A549 (cell line): ENCODE results near the gene SLIT3. TPM values are rescaled to one million over a fixed set of nuclear protein-coding genes. Genes with fewer than 3 reads are reported as not detected.

Source experiments
- ATAC-seq, 2 experiments: fragments of 200-7000 bp in 1 of 2; fragments of >200 bp in 1 of 2; cut with Nextera tagmentation in 1 of 2; cut with Tn5 transposase in 1 of 2; 3 replicates each; pipeline versions ENCODE4 v1.8.0 to v1.9.1; 2018 to 2020; ENCODE audit warnings: mild to moderate bottlenecking in 1 of 2, moderate library complexity in 1 of 2
- CTCF ChIA-PET: fragments of 300-600 bp; sonication (Branson Sonifier 250); formaldehyde crosslinking; extraction: SDS; loops from one replicate; lab custom pipeline; 2021; ENCODE audit warnings: antibody characterized with exemption, inconsistent platforms; lab: Yijun Ruan, JAX
- POLR2A ChIA-PET: fragments of 350-600 bp; formaldehyde crosslinking; extraction: SDS; loops from one replicate; lab custom pipeline; 2021; ENCODE audit warnings: antibody characterized with exemption, inconsistent platforms; lab: Yijun Ruan, JAX
- DNase-seq, 2 experiments: peaks; one replicate each; pipeline versions ENCODE4 v3.0.0 to v3.0.0-alpha.2; 2011 to 2016; ENCODE audit warnings: low read depth in 1 of 2, low spot score in 1 of 2
- FAIRE-seq: peaks from 2 replicates; lab custom pipeline; 2011; peaks lifted over from hg19 to GRCh38; lab: Jason Lieb, UNC
- H3K27ac ChIP-seq, 2 experiments: fragments of >200 bp; sonication (Bioruptor Twin); formaldehyde crosslinking; 3 replicates each; pipeline ENCODE4 v1.5.1; 2016 to 2017
- H3K4me1 ChIP-seq: fragments of >200 bp; sonication (Bioruptor Twin); formaldehyde crosslinking; 3 replicates; pipeline ENCODE4 v1.6.1; 2016
- H3K4me2 ChIP-seq: fragments of >200 bp; sonication (Bioruptor Twin); formaldehyde crosslinking; 3 replicates; pipeline ENCODE4 v1.6.1; 2016
- H3K4me3 ChIP-seq: fragments of >200 bp; sonication (Bioruptor Twin); formaldehyde crosslinking; 3 replicates; pipeline ENCODE4 v1.5.1; 2016
- H3K9me3 ChIP-seq: fragments of >200 bp; sonication (Bioruptor Twin); formaldehyde crosslinking; 3 replicates; pipeline ENCODE4 v1.6.1; 2016
- CHD4 ChIP-seq: fragments of 200-600 bp; sonication (generic); IDR thresholded peaks from 2 replicates; pipeline ENCODE4 v1.6.1; 2016; ENCODE audit warnings: antibody characterized with exemption, mild to moderate bottlenecking, borderline replicate concordance
- EHF ChIP-seq: fragments of 250-450 bp; sonication (Bioruptor Pico); IDR thresholded peaks from 2 replicates; pipeline ENCODE4 v1.5.0; 2020; ENCODE audit warnings: mild to moderate bottlenecking
- FOSB ChIP-seq: fragments of 250-450 bp; sonication (Bioruptor Pico); IDR thresholded peaks from 2 replicates; pipeline ENCODE4 v1.5.0; 2020; ENCODE audit warnings: mild to moderate bottlenecking, moderate library complexity
- FOSL2 ChIP-seq, 2 experiments: fragments of 450-650 bp in 1 of 2; fragments of >200 bp in 1 of 2; sonication (Bioruptor Twin) in 1 of 2; formaldehyde crosslinking; IDR thresholded peaks; 2 replicates each; pipeline versions ENCODE4 v1.5.0 to v1.6.1; 2016 to 2020; ENCODE audit warnings: mild to moderate bottlenecking in 1 of 2, moderate library complexity in 1 of 2
- FOXS1 ChIP-seq: fragments of 250-450 bp; sonication (Bioruptor Pico); IDR thresholded peaks from 2 replicates; pipeline ENCODE4 v1.5.0; 2020; ENCODE audit warnings: mild to moderate bottlenecking, moderate library complexity
- GATA3 ChIP-seq: IDR thresholded peaks from 2 replicates; pipeline ENCODE4 v1.6.1; 2012; ENCODE audit warnings: borderline replicate concordance
- HOXB5 ChIP-seq: fragments of 250-450 bp; sonication (Bioruptor Pico); IDR thresholded peaks from 2 replicates; pipeline ENCODE4 v1.5.0; 2020; ENCODE audit warnings: mild to moderate bottlenecking, moderate library complexity
- JUN ChIP-seq, 2 experiments: fragments of >200 bp; sonication (Bioruptor Twin); formaldehyde crosslinking; IDR thresholded peaks; 2 replicates in 1 of 2; 3 replicates in 1 of 2; pipeline ENCODE4 v1.6.1; 2016 to 2017
- JUNB ChIP-seq: fragments of >200 bp; sonication (Bioruptor Twin); formaldehyde crosslinking; IDR thresholded peaks from 2 replicates; pipeline ENCODE4 v1.6.1; 2016
- NPAS2 ChIP-seq: fragments of 250-450 bp; sonication (Bioruptor Pico); IDR thresholded peaks from 2 replicates; pipeline ENCODE4 v1.8.0; 2022; ENCODE audit warnings: mild to moderate bottlenecking, moderate library complexity, borderline replicate concordance
- PHF8 ChIP-seq: fragments of 200-600 bp; sonication (generic); IDR thresholded peaks from 2 replicates; pipeline ENCODE4 v1.6.1; 2016; ENCODE audit warnings: low read depth, mild to moderate bottlenecking, antibody characterized with exemption, moderate library complexity, borderline replicate concordance
- RFX5 ChIP-seq: fragments of 450-650 bp; IDR thresholded peaks from 2 replicates; pipeline ENCODE4 v1.7.1; 2014; ENCODE audit warnings: antibody characterized with exemption, mild to moderate bottlenecking, moderate library complexity
- RNF2 ChIP-seq: fragments of 200-600 bp; sonication (generic); IDR thresholded peaks from 2 replicates; pipeline ENCODE4 v1.6.1; 2016; ENCODE audit warnings: low read depth, mild to moderate bottlenecking, antibody characterized with exemption, moderate library complexity, borderline replicate concordance
- TP53 ChIP-seq: fragments of 250-450 bp; sonication (Bioruptor Pico); IDR thresholded peaks from 2 replicates; pipeline ENCODE4 v1.5.0; 2021; ENCODE audit warnings: mild to moderate bottlenecking, moderate library complexity
- ZFP36 ChIP-seq: fragments of 450-650 bp; IDR thresholded peaks from 2 replicates; pipeline ENCODE4 v1.6.1; 2014; ENCODE audit warnings: borderline replicate concordance; ENCODE audit not compliant: partially characterized antibody
- WGBS: methylation state at CpG from one replicate; pipeline ENCODE4 v1.1.6; 2017; ENCODE audit errors: missing lambda C conversion rate; 5-methylcytosine and 5-hydroxymethylcytosine counted together
- polyA plus RNA-seq, 4 experiments: library from polyadenylated mRNA; depleted of rRNA in 3 of 4; stranded (reverse); fragments of >200 nt; fragmentation: RNase III in 1 of 4; extraction: RNeasy Plus Mini Kit Qiagen cat#74134 plus additional on column Dnase treatment in 1 of 4; gene quantifications; 2 replicates in 3 of 4; 3 replicates in 1 of 4; pipeline ENCODE4 v1.2.3, GENCODE V29; 2011 to 2017
- TF ChIP-seq, protein P1 (sequence below): fragments of 250-450 bp; sonication (Bioruptor Pico); IDR thresholded peaks from 2 replicates; pipeline ENCODE4 v1.5.0; 2020; ENCODE audit warnings: low read depth, mild to moderate bottlenecking, moderate library complexity
- TF ChIP-seq, protein P2 (sequence below): fragments of >200 bp; sonication (Bioruptor Twin); formaldehyde crosslinking; IDR thresholded peaks from 3 replicates; pipeline ENCODE4 v1.6.1; 2016
- TF ChIP-seq, protein P3 (sequence below): fragments of 200-600 bp; sonication (generic); IDR thresholded peaks from 2 replicates; pipeline ENCODE4 v1.6.1; 2016; ENCODE audit warnings: antibody characterized with exemption, mild to moderate bottlenecking, moderate library complexity
- TF ChIP-seq, protein P4 (sequence below): fragments of 150-350 bp; IDR thresholded peaks from 2 replicates; pipeline ENCODE4 v1.6.1; 2014; ENCODE audit warnings: low read depth, mild to moderate bottlenecking, low read length
- TF ChIP-seq, protein P5 (sequence below): fragments of >200 bp; sonication (Bioruptor Twin); formaldehyde crosslinking; IDR thresholded peaks from 2 replicates; pipeline ENCODE4 v1.6.1; 2016

SLIT3 gene
- polyA plus RNA-seq, 2 of the 4 experiments (the other 2 are of a cell fraction): 12.7 to 22.9 TPM

DNA sequence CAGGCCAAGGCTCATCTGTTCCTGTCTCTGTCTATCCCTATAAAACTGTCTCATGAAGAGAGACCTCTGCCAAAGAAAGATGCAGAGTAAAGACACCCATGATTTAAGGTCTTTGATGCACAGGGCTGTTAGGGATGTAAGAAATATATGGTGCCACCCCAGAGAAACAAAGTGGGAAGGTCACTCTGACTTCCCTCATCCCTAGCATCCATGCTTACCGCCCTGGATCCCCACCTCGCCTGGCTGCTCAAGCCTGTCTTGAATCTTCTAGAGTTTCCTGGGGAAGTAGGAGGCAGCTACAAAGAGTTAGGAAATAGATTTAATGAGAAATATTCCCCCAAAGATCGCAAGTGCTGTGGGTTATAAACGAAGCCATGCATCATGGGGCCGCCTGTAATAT is 349.2 kb downstream of the SLIT3 start (continued):
- TF ChIP-seq, protein P1, sequence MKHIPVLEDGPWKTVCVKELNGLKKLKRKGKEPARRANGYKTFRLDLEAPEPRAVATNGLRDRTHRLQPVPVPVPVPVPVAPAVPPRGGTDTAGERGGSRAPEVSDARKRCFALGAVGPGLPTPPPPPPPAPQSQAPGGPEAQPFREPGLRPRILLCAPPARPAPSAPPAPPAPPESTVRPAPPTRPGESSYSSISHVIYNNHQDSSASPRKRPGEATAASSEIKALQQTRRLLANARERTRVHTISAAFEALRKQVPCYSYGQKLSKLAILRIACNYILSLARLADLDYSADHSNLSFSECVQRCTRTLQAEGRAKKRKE (CRISPR knock-in tag): no peak
- TF ChIP-seq FOSL2 (IDR thresholded peaks at IDR 0.05): no peak
- no peak for TF ChIP-seq FOSL2 (CRISPR knock-in tag; IDR thresholded peaks at IDR 0.05)
- TF ChIP-seq, all 56 proteins: peak for 0

DNA sequence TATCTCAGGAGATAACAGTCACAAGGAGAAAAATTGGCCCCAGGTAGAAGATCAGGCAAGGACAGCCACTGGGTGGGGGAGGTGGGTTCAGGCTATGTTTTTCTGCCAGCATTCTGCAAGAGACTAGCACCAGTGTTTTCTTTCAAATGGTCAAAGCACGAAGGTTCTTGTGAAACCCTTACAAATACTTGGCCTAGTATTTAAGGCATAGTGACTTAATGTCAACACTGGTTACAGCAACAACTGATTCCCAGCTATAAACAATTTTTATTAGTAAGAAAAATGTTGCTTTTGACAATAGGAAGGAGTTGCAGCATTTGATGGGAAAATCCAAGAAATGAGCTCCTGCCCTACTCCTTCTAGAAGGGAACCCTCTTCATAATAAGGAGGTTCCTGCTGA is 349.6 kb downstream of the SLIT3 start:
- TF ChIP-seq, protein P2, sequence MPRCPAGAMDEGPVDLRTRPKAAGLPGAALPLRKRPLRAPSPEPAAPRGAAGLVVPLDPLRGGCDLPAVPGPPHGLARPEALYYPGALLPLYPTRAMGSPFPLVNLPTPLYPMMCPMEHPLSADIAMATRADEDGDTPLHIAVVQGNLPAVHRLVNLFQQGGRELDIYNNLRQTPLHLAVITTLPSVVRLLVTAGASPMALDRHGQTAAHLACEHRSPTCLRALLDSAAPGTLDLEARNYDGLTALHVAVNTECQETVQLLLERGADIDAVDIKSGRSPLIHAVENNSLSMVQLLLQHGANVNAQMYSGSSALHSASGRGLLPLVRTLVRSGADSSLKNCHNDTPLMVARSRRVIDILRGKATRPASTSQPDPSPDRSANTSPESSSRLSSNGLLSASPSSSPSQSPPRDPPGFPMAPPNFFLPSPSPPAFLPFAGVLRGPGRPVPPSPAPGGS: no peak
- TF ChIP-seq GATA3: no peak
- TF ChIP-seq JUNB: no peak
- no peak for TF ChIP-seq PHF8
- no peak for TF ChIP-seq TP53 (CRISPR knock-in tag)
- TF ChIP-seq, protein P3, sequence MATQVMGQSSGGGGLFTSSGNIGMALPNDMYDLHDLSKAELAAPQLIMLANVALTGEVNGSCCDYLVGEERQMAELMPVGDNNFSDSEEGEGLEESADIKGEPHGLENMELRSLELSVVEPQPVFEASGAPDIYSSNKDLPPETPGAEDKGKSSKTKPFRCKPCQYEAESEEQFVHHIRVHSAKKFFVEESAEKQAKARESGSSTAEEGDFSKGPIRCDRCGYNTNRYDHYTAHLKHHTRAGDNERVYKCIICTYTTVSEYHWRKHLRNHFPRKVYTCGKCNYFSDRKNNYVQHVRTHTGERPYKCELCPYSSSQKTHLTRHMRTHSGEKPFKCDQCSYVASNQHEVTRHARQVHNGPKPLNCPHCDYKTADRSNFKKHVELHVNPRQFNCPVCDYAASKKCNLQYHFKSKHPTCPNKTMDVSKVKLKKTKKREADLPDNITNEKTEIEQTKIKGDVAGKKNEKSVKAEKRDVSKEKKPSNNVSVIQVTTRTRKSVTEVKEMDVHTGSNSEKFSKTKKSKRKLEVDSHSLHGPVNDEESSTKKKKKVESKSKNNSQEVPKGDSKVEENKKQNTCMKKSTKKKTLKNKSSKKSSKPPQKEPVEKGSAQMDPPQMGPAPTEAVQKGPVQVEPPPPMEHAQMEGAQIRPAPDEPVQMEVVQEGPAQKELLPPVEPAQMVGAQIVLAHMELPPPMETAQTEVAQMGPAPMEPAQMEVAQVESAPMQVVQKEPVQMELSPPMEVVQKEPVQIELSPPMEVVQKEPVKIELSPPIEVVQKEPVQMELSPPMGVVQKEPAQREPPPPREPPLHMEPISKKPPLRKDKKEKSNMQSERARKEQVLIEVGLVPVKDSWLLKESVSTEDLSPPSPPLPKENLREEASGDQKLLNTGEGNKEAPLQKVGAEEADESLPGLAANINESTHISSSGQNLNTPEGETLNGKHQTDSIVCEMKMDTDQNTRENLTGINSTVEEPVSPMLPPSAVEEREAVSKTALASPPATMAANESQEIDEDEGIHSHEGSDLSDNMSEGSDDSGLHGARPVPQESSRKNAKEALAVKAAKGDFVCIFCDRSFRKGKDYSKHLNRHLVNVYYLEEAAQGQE: no peak
- TF ChIP-seq, protein P4, sequence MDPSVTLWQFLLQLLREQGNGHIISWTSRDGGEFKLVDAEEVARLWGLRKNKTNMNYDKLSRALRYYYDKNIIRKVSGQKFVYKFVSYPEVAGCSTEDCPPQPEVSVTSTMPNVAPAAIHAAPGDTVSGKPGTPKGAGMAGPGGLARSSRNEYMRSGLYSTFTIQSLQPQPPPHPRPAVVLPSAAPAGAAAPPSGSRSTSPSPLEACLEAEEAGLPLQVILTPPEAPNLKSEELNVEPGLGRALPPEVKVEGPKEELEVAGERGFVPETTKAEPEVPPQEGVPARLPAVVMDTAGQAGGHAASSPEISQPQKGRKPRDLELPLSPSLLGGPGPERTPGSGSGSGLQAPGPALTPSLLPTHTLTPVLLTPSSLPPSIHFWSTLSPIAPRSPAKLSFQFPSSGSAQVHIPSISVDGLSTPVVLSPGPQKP: no peak
- TF ChIP-seq, protein P5, sequence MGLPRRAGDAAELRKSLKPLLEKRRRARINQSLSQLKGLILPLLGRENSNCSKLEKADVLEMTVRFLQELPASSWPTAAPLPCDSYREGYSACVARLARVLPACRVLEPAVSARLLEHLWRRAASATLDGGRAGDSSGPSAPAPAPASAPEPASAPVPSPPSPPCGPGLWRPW: no peak
- TF ChIP-seq FOSB (CRISPR knock-in tag): no peak
- TF ChIP-seq EHF (CRISPR knock-in tag): no peak
- TF ChIP-seq, all 56 proteins: peak for 0
- 52% methylated on average over 1 of the region's 1 CpG for WGBS
- Histone ChIP-seq H3K4me3 (no peak overlapping the region), H3K4me1 (0 out of 3 replicates have a peak, but pooled peaks cover 2% of the 10 kb centered on the region), H3K9me3 (no peaks in the 10 kb centered on the region), H3K4me2 (no peak overlapping the region), H3K27ac (no peak overlapping the region)
- DNase-seq (peak in 1 of 2 experiments; percentile 9), ATAC-seq (no peak), FAIRE-seq (no peak)
- CTCF ChIA-PET: interaction anchor here (2.2 kb wide), 1 partner anchor 10 kb away, joined by 5 read pairs; no protein-coding TSS in a partner anchor
- POLR2A ChIA-PET: no interaction called here

DNA sequence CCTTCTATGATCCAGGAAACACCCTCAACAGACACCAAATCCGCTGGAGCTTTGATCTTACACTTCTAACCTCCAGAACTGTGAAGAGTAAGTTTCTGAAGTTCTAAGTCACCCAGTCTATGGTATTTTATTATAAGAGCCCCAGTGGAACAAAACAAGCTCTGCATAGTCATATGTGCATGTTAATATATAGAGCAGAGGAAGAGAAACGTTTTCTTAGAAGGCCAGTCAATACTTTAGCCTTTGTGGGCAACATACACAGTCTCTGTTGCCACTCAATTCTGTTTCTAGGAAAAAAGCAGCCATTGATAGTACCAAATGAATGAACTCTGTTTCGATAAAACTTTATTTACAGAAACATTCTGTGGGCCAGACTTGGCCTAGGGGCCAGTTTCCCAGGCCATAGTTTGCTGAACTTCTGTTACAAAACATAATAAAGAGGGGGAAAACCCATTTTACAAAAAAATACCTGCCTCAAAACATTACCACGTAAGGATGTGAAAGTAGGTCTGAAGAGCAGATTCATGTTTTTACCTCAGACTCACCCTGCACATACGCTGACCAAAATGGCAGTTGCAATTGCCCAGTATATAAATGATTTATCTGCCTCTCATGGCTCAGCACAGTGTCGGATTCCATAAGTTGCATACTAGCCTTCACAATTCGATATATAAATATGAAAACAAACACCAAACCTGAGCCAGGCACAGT is 350.5 kb downstream of the SLIT3 start:
- WGBS: 75% methylated on average over 7 of the region's 7 CpGs
- DNase-seq (no peak), ATAC-seq (no peak), FAIRE-seq (no peak)
- Histone ChIP-seq H3K4me3 (no peak overlapping the region), H3K27ac (no peak overlapping the region), H3K4me2 (no peak overlapping the region), H3K4me1 (0 out of 3 replicates have a peak, but pooled peaks cover 2% of the 10 kb centered on the region), H3K9me3 (no peaks in the 10 kb centered on the region)
- POLR2A ChIA-PET: no interaction called here
- CTCF ChIA-PET: interaction anchor here (2.2 kb wide), 1 partner anchor 9 kb away, joined by 5 read pairs; no protein-coding TSS in a partner anchor
- TF ChIP-seq, protein P3: no peak
- TF ChIP-seq ZFP36 (no peak), RNF2 (no peak), NPAS2 (CRISPR knock-in tag) (no peak), CHD4 (no peak), HOXB5 (CRISPR knock-in tag) (no peak), FOXS1 (CRISPR knock-in tag) (no peak), RFX5 (no peak), JUN (IDR thresholded peaks at IDR 0.05) (no peak)
- TF ChIP-seq, protein P4: no peak
